OCI-LY1 (cell line): ENCODE measurements around the gene CSMD2.

Source experiments
- EZH2 ChIP-seq: fragments of 200-600 bp; sonication (generic), shearing (Covaris generic); IDR thresholded peaks from 2 replicates; pipeline ENCODE4 v1.8.0; 2017; ENCODE audit warnings: borderline replicate concordance, mixed run types, mild to moderate bottlenecking, antibody characterized with exemption, low read length, moderate library complexity, mixed read lengths
- TF ChIP-seq, protein P1 (sequence below): fragments of 200-600 bp; sonication (generic), shearing (Covaris generic); IDR thresholded peaks from 2 replicates; pipeline ENCODE4 v1.5.1; 2017; ENCODE audit warnings: mild to moderate bottlenecking, antibody characterized with exemption, low read length, moderate library complexity, mixed read lengths

DNA sequence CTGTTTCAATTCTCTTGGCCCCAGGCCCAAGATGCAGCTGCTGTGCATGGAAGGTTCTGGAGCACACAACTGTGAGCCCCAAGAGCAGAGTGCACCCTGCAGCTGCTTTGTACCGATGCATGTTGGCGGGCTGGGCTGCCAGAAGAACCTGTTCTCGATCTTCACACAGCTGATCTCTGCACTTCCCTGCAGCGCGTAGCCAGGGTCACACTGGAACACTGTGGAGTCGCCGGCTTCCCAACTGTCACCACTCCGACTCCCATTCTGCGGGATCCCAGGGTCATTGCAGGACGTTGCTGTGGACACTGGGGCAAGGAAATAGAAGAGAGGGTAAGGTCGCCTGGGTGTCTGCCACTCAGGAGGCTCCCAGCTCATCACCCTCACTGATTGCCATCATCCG lies 507.2 kb downstream of the CSMD2 start:
- no peak for TF ChIP-seq EZH2
- TF ChIP-seq, protein P1, sequence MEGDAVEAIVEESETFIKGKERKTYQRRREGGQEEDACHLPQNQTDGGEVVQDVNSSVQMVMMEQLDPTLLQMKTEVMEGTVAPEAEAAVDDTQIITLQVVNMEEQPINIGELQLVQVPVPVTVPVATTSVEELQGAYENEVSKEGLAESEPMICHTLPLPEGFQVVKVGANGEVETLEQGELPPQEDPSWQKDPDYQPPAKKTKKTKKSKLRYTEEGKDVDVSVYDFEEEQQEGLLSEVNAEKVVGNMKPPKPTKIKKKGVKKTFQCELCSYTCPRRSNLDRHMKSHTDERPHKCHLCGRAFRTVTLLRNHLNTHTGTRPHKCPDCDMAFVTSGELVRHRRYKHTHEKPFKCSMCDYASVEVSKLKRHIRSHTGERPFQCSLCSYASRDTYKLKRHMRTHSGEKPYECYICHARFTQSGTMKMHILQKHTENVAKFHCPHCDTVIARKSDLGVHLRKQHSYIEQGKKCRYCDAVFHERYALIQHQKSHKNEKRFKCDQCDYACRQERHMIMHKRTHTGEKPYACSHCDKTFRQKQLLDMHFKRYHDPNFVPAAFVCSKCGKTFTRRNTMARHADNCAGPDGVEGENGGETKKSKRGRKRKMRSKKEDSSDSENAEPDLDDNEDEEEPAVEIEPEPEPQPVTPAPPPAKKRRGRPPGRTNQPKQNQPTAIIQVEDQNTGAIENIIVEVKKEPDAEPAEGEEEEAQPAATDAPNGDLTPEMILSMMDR, result no peak
